PC-9 (cell line): ENCODE data around the gene RREB1. TPM values are rescaled to one million over a fixed set of nuclear protein-coding genes. Genes with fewer than 3 reads are reported as not detected.

ENCODE experiments used
- BruUV-seq: library from RNA; stranded (reverse); fragments of 400-500 nt; replicated peaks from 2 replicates; lab custom pipeline; 2021; lab: Mats Ljungman, UMichigan
- CTCF ChIA-PET: fragments of 300-600 bp; sonication (Branson Sonifier 250); formaldehyde crosslinking; loops from one replicate; lab custom pipeline; 2022; ENCODE audit warnings: antibody characterized with exemption; lab: Charles Lee
- POLR2A ChIA-PET: fragments of 300-600 bp; sonication (Branson Sonifier 250); formaldehyde crosslinking; loops from one replicate; lab custom pipeline; 2022; ENCODE audit warnings: antibody characterized with exemption; ENCODE audit not compliant: unreplicated experiment; lab: Charles Lee
- DNase-seq, 2 experiments: peaks; one replicate each; pipeline versions ENCODE4 v3.0.0 to v3.0.0-alpha.2; 2015 to 2022; ENCODE audit warnings: mixed read lengths in 1 of 2
- H2AFZ ChIP-seq: fragments of 200-600 bp; sonication (generic); 2 replicates; pipeline ENCODE4 v1.8.1; 2017; ENCODE audit warnings: antibody characterized with exemption
- H3F3A ChIP-seq: fragments of 200-600 bp; sonication (generic); 2 replicates; pipeline ENCODE4 v1.8.1; 2017; ENCODE audit warnings: antibody characterized with exemption, mild to moderate bottlenecking, low read depth; ENCODE audit not compliant: insufficient read depth
- H3K27ac ChIP-seq: fragments of 200-600 bp; sonication (generic); 2 replicates; pipeline ENCODE4 v1.6.1; 2016; ENCODE audit warnings: mixed run types
- H3K27me3 ChIP-seq: fragments of 200-600 bp; sonication (generic); 2 replicates; pipeline ENCODE4 v1.6.1; 2016; ENCODE audit warnings: low read depth, mixed run types; ENCODE audit not compliant: insufficient read depth
- H3K36me3 ChIP-seq: fragments of 200-600 bp; sonication (generic); 2 replicates; pipeline ENCODE4 v1.6.1; 2016; ENCODE audit warnings: low read depth, mixed run types
- H3K4me1 ChIP-seq: fragments of 200-600 bp; sonication (generic); replicated peaks from 2 replicates; pipeline ENCODE4 v1.6.1; 2016; ENCODE audit warnings: mixed run types; ENCODE audit not compliant: insufficient read depth
- H3K4me2 ChIP-seq: fragments of 200-600 bp; sonication (generic); 2 replicates; pipeline ENCODE4 v1.6.1; 2017; ENCODE audit warnings: mixed run types
- H3K4me3 ChIP-seq: fragments of 200-600 bp; sonication (generic); 2 replicates; pipeline ENCODE4 v1.6.1; 2016; ENCODE audit warnings: mixed run types
- H3K79me2 ChIP-seq: fragments of 200-600 bp; sonication (generic); 2 replicates; pipeline ENCODE4 v1.6.1; 2017; ENCODE audit warnings: low read depth, mixed run types
- H3K9me2 ChIP-seq: fragments of 200-600 bp; sonication (generic); 2 replicates; pipeline ENCODE4 v1.8.1; 2017; ENCODE audit warnings: mild to moderate bottlenecking; ENCODE audit not compliant: insufficient read depth
- H3K9me3 ChIP-seq: fragments of 200-600 bp; sonication (generic); 2 replicates; pipeline ENCODE4 v1.8.1; 2016; ENCODE audit warnings: low read depth; ENCODE audit not compliant: insufficient read depth
- H4K20me1 ChIP-seq: fragments of 200-600 bp; sonication (generic); 2 replicates; pipeline ENCODE4 v1.8.1; 2017; ENCODE audit not compliant: insufficient read depth
- EZH2 ChIP-seq: fragments of 200-600 bp; sonication (generic); IDR thresholded peaks from 2 replicates; pipeline ENCODE4 v1.8.0; 2017; ENCODE audit warnings: antibody characterized with exemption, low read depth
- intact Hi-C: fragments of 100-400 bp; cut with micrococcal nuclease; formaldehyde crosslinking; loops from one replicate; pipeline ENCODE4 v1.10.0; 2022; ENCODE audit not compliant: unreplicated experiment
- total RNA-seq: library from RNA; stranded (reverse); gene quantifications from 2 replicates; pipeline ENCODE4 v1.2.3, GENCODE V29; 2021
- TF ChIP-seq, protein P1 (sequence below): fragments of 200-600 bp; sonication (generic); conservative IDR thresholded peaks from 2 replicates; pipeline ENCODE4 v1.6.1; 2017; ENCODE audit warnings: mixed run types, antibody characterized with exemption, mild to moderate bottlenecking, moderate library complexity

Gene RREB1
- total RNA-seq, 1 experiment from 2014 or later, result 38.4 TPM

DNA sequence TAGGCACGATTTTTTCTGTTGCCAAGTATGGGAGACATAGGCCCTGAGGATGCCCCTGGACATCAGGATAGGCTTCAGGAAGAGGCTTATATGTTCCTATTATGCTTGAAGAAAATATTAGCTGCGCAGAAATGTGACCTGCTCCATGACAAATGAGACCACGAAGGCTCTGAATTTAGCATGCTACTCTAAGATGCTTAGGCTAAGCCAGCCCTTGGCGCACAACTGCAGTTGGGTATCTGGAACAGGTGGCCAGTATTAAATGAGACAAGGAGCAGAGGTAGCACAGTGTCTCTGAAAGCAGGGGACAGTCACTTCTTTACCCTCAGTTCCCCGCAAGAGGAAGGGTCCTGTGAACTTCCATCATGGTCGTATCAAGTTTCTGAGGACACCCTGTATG, 90.0 kb downstream of the RREB1 start:
- no peaks in the 10 kb centered on the region for H3K9me2 ChIP-seq
- no peak overlapping the region for H3K27ac ChIP-seq
- TF ChIP-seq, protein P1, sequence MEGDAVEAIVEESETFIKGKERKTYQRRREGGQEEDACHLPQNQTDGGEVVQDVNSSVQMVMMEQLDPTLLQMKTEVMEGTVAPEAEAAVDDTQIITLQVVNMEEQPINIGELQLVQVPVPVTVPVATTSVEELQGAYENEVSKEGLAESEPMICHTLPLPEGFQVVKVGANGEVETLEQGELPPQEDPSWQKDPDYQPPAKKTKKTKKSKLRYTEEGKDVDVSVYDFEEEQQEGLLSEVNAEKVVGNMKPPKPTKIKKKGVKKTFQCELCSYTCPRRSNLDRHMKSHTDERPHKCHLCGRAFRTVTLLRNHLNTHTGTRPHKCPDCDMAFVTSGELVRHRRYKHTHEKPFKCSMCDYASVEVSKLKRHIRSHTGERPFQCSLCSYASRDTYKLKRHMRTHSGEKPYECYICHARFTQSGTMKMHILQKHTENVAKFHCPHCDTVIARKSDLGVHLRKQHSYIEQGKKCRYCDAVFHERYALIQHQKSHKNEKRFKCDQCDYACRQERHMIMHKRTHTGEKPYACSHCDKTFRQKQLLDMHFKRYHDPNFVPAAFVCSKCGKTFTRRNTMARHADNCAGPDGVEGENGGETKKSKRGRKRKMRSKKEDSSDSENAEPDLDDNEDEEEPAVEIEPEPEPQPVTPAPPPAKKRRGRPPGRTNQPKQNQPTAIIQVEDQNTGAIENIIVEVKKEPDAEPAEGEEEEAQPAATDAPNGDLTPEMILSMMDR, result no peak
- TF ChIP-seq EZH2, result no peak
- 0 out of 2 replicates have a peak, but pooled peaks cover 9% of the 10 kb centered on the region for H3K79me2 ChIP-seq
- no TSS peak for BruUV-seq
- H2AFZ ChIP-seq, result no peak overlapping the region
- no peak for DNase-seq
- peaks cover 19% of the 10 kb centered on the region; the same call in 1 of the 2 replicates for H3F3A ChIP-seq
- H3K36me3 ChIP-seq, result peaks cover 10% of the 10 kb centered on the region; the same call in 1 of the 2 replicates
- POLR2A ChIA-PET, result no interaction called here
- no peaks in the 10 kb centered on the region for H3K9me3 ChIP-seq
- intact Hi-C loops, result no loop called here
- no peak overlapping the region for H3K4me3 ChIP-seq
- H3K27me3 ChIP-seq, result no peaks in the 10 kb centered on the region
- peaks cover 36% of the 10 kb centered on the region for H3K4me1 ChIP-seq
- no peaks in the 10 kb centered on the region for H4K20me1 ChIP-seq
- CTCF ChIA-PET, result no interaction called here
- H3K4me2 ChIP-seq, result no peak overlapping the region

DNA sequence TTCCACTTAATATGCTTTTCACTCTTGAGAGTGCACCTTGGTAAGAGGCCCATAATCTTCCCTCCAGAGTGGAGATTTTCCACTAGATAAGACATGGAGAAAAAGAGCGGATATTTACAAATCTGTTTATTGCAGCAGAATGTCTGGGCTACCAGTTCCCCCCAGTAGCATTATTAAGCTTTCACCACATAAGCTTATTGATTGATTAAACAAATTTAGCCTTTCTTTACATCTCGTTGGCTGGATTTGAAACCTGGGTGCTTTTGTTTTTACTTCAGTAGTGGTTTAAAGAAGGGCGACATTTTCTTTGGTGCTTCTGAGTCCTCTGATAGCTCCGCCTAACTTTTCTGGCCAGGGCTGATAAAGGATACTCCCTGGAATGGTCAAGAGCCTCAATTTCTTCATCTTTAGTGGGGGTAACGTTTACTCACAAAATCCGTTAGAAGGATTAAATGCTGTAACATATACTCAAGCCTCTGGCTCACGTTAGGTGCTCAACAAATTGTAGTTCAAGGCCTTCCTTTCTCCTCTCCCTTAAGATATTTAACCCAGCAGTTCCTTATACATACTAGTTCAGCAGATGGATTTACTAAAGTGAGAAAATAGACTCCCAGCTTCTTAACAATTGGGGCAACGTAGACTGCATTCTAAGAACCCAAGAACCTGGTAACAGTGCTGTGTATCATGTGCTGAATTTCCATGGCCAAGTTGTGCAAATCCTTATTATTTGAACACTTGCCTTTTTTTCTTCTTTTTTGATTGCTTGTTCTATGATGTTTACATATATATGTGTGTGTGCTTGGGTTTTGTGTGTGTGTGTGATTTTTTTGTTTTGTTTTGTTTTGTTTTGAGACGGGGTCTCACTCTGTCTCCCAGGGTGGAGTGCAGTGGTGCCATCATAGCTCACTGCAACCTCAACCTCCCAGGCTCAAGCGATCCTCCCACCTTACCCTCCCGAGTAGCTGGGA, 91.4 kb downstream of the RREB1 start:
- no peak for DNase-seq
- Histone ChIP-seq H3K79me2 (0 out of 2 replicates have a peak, but pooled peaks cover 15% of the 10 kb centered on the region), H3K4me3 (no peak overlapping the region), H3K27me3 (no peaks in the 10 kb centered on the region), H3K9me3 (no peaks in the 10 kb centered on the region), H3K27ac (peak overlapping the region; percentile 92), H3K4me2 (peak overlapping the region; percentile 79; the same call in 1 of the 2 replicates), H3K9me2 (no peaks in the 10 kb centered on the region), H4K20me1 (no peaks in the 10 kb centered on the region), H2AFZ (no peak overlapping the region), H3K4me1 (peaks cover 36% of the 10 kb centered on the region), H3K36me3 (0 out of 2 replicates have a peak, but pooled peaks cover 4% of the 10 kb centered on the region), H3F3A (peaks cover 19% of the 10 kb centered on the region; the same call in 1 of the 2 replicates)
- ChIA-PET CTCF (no interaction called here), POLR2A (no interaction called here)
- no TSS peak for BruUV-seq
- intact Hi-C loops, result no loop called here
- TF ChIP-seq, protein P1, result no peak
- no peak for TF ChIP-seq EZH2

DNA sequence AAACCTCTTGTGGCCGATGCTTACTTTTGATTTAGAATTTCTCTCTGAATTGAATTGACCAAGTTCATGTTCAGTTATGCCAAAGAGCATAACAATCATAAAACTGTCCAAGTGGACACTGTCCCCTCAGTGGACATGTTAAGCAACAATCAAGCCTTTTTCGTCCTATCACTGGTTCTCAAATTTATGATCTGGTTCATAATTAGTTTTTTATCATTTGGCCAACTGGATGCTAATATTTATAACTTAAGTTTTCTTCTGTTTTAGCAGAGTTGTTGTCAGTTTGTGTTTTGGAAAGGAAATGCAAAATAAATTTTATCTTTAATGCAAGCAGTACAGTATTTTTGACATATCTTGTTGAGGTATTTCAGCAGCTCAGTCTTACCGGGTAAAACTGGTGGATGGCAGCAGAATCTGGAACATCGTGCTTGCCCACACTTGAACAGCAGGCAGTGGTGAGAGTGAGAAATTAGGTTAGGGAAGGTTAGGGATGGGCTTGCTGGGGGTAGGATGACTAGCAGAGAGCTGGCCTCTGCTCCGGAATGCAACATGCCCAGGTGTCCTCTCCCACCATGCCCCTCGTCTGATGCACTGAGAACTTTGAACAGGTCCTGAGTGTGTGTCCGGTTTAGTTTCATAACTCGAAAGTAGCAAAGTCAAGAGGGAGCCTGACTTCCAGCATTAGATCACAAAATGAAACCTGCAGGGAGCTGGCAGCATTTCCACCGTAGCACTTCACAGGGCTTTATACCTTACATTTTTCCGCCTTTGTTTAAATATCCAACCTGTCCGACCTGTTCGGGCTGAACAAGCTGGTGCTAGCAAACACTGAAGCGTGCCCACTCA, 93.1 kb downstream of the RREB1 start:
- Histone ChIP-seq H3K79me2 (0 out of 2 replicates have a peak, but pooled peaks cover 15% of the 10 kb centered on the region), H3K36me3 (0 out of 2 replicates have a peak, but pooled peaks cover 4% of the 10 kb centered on the region), H3K9me3 (no peaks in the 10 kb centered on the region), H3K4me1 (peaks cover 36% of the 10 kb centered on the region), H3F3A (peaks cover 19% of the 10 kb centered on the region; the same call in 1 of the 2 replicates), H2AFZ (no peak overlapping the region), H4K20me1 (no peaks in the 10 kb centered on the region), H3K27me3 (no peaks in the 10 kb centered on the region), H3K4me2 (peak overlapping the region; percentile 79), H3K9me2 (no peaks in the 10 kb centered on the region), H3K27ac (peak overlapping the region; percentile 92), H3K4me3 (peak overlapping the region; percentile 39; the same call in 1 of the 2 replicates)
- ChIA-PET CTCF (interaction anchor here (0.6 to 0.7 kb wide), 3 partner anchors 358 to 504 kb away, joined by 3 to 7 read pairs (median 4); no protein-coding TSS in a partner anchor), POLR2A (interaction anchor here (0.5 to 0.9 kb wide), 9 partner anchors 9 to 514 kb away, joined by 3 to 15 read pairs (median 4); no protein-coding TSS in a partner anchor)
- BruUV-seq, result no TSS peak
- TF ChIP-seq, protein P1, result no peak
- no peak for TF ChIP-seq EZH2
- intact Hi-C loops, result loop anchor here (1.0 to 5.0 kb wide), 2 partner anchors 36 to 56 kb away; no protein-coding TSS in a partner anchor
- peak; percentile 74 to 88 for DNase-seq
